ENCODE measurements around the gene DLST.
"Not testable (repeated sequence)": the region's sequence is repeated elsewhere in the genome, so short reads cannot be mapped to it uniquely, and the experiment has no call there.

DLST gene

GRCh38 chr14:74932936-74933335, 51.2 kb downstream of the DLST start:
- H4K91ac ChIP-seq (ENCODE audit: low read depth, low read length); H3K36me3 ChIP-seq (ENCODE audit: control insufficient read depth in 1 of 2, insufficient read depth in 2 of 2, low read length in 2 of 2); H2AK5ac ChIP-seq (ENCODE audit: low read length); H3K4me1 ChIP-seq (ENCODE audit: control insufficient read depth in 1 of 2, insufficient read depth in 2 of 2, low read length in 2 of 2); H3K4ac ChIP-seq (ENCODE audit: low read depth, low read length); H3K79me2 ChIP-seq (ENCODE audit: control insufficient read depth, insufficient read depth, low read length, poor library complexity); H3K23ac ChIP-seq (ENCODE audit: low read length); H3K9me3 ChIP-seq (ENCODE audit: insufficient read depth, low read depth, low read length); H3K14ac ChIP-seq (ENCODE audit: low read length); H2BK5ac ChIP-seq (ENCODE audit: low read depth, low read length, poor library complexity); H3K27me3 ChIP-seq (ENCODE audit: insufficient read depth, low read length); H2BK120ac ChIP-seq (ENCODE audit: insufficient read depth, low read length, poor library complexity); H3K18ac ChIP-seq (ENCODE audit: low read length); H3K9ac ChIP-seq (ENCODE audit: low read length); H2AFZ ChIP-seq (ENCODE audit: insufficient read depth, low read length, poor library complexity); H3K79me1 ChIP-seq (ENCODE audit: low read length); H3K27ac ChIP-seq (ENCODE audit: low read depth, low read length); H3K4me3 ChIP-seq (ENCODE audit: low read depth, low read length); DNase-seq; H2BK12ac ChIP-seq (ENCODE audit: low read length); H4K8ac ChIP-seq (ENCODE audit: low read depth, low read length); H4K12ac ChIP-seq (ENCODE audit: low read depth, low read length); H3K4me2 ChIP-seq (ENCODE audit: low read length): not testable (repeated sequence)
- no CpG with 5 or more reads among the region's 4 CpGs for WGBS (ENCODE audit: extremely low coverage, insufficient coverage, insufficient read length)

DNA sequence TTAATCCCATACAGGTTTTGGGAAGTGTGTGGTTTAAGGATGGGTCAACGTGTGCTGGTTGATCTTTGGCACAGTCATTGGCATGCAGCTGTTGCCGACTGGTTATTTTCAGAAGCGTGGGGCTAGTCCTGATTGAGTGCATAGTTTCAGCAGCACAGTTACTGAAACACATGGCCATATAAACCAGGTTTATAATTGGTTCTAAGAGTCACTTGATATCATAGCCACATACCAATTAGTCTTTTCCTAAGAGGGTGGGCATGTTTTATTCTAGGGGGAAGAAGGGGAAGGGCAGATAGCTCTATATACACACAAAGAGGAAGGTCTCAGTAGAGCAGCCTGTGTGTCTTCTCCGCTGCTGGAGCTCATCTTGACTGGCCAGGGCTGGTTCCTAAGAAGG, 52.3 kb downstream of the DLST start:
- Histone ChIP-seq H3K4me1 (ENCODE audit: control insufficient read depth in 1 of 2, insufficient read depth in 2 of 2, low read length in 2 of 2) (peaks cover 0 to 5% of the 10 kb centered on the region in 2 experiments), H3K27me3 (ENCODE audit: insufficient read depth, low read length) (no peaks in the 10 kb centered on the region), H2BK12ac (ENCODE audit: low read length) (no peak overlapping the region), H3K14ac (ENCODE audit: low read length) (no peak overlapping the region), H3K9ac (ENCODE audit: low read length) (peak overlapping the region; percentile 43), H3K4ac (ENCODE audit: low read depth, low read length) (no peak overlapping the region), H4K12ac (ENCODE audit: low read depth, low read length) (no peak overlapping the region), H3K79me1 (ENCODE audit: low read length) (no peaks in the 10 kb centered on the region), H3K27ac (ENCODE audit: low read depth, low read length) (no peak overlapping the region), H3K36me3 (ENCODE audit: control insufficient read depth in 1 of 2, insufficient read depth in 2 of 2, low read length in 2 of 2) (no peaks in the 10 kb centered on the region), H2AK5ac (ENCODE audit: low read length) (no peak overlapping the region), H4K91ac (ENCODE audit: low read depth, low read length) (no peak overlapping the region), H3K4me2 (ENCODE audit: low read length) (no peak overlapping the region), H2AFZ (ENCODE audit: insufficient read depth, low read length, poor library complexity) (no peak overlapping the region), H2BK5ac (ENCODE audit: low read depth, low read length, poor library complexity) (no peak overlapping the region), H2BK120ac (ENCODE audit: insufficient read depth, low read length, poor library complexity) (no peak overlapping the region), H3K79me2 (ENCODE audit: control insufficient read depth, insufficient read depth, low read length, poor library complexity) (no peaks in the 10 kb centered on the region), H3K4me3 (ENCODE audit: low read depth, low read length) (no peak overlapping the region), H3K9me3 (ENCODE audit: insufficient read depth, low read depth, low read length) (no peaks in the 10 kb centered on the region), H4K8ac (ENCODE audit: low read depth, low read length) (no peak overlapping the region), H3K23ac (ENCODE audit: low read length) (no peak overlapping the region), H3K18ac (ENCODE audit: low read length) (no peak overlapping the region)
- DNase-seq: no peak
- no CpG with 5 or more reads among the region's 4 CpGs for WGBS (ENCODE audit: extremely low coverage, insufficient coverage, insufficient read length)

DNA sequence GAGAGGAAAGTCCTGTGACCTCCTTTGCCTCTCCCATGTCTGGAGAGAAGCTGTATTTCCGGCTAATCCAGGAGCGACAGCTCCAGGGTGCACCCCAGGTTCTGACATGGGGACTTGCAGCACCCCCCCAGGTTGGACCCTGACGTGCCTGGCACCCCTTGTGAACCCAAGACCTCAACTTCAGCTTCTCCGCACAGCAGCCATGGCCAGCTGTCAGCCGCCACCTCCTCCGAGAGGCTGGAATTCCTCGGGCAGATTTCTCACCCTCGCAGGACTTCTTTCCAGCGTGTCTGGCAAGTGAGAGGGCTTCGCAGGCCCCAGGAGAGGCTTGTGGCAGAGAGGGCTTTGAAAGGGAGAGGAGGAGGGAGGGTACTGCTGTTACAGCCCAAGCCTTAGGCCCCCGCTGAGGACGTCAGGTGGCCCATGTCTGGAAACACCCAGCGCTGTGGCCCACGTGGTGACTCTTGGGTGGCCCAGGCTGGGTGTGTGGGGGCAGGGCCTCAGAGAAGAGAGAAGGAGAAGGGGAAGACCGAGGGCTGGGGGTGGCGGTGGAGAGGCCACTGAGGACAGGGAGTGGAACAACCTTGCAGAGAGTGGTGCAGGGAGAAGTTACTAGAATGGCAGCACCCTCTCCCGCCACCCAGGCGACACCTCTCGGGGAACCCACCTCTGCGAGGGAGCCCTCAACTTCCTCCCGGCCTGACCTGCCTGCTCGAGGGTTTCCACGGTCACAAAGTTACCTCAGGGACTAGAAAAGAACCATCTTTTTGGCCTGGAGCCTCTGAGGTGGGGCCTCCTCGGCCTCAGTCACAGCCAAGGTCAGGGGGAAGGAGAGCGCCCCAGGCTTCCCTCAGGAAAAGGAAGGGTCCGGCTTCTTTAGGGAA, 53.0 kb downstream of the DLST start:
- no peak overlapping the region for H3K23ac ChIP-seq (ENCODE audit: low read length)
- H2BK120ac ChIP-seq (ENCODE audit: insufficient read depth, low read length, poor library complexity): no peak overlapping the region
- H3K79me1 ChIP-seq (ENCODE audit: low read length): peaks cover 2% of the 10 kb centered on the region
- no peaks in the 10 kb centered on the region for H3K36me3 ChIP-seq (ENCODE audit: control insufficient read depth in 1 of 2, insufficient read depth in 2 of 2, low read length in 2 of 2)
- peak overlapping the region; percentile 30 for H4K8ac ChIP-seq (ENCODE audit: low read depth, low read length)
- no peak overlapping the region for H2AK5ac ChIP-seq (ENCODE audit: low read length)
- no CpG with 5 or more reads among the region's 26 CpGs for WGBS (ENCODE audit: extremely low coverage, insufficient coverage, insufficient read length)
- H3K27me3 ChIP-seq (ENCODE audit: insufficient read depth, low read length): no peaks in the 10 kb centered on the region
- H3K18ac ChIP-seq (ENCODE audit: low read length): no peak overlapping the region
- H3K4me3 ChIP-seq (ENCODE audit: low read depth, low read length): no peak overlapping the region
- H3K9me3 ChIP-seq (ENCODE audit: insufficient read depth, low read depth, low read length): no peaks in the 10 kb centered on the region
- no peak overlapping the region for H3K9ac ChIP-seq (ENCODE audit: low read length)
- H3K27ac ChIP-seq (ENCODE audit: low read depth, low read length): no peak overlapping the region
- no peak overlapping the region for H2BK5ac ChIP-seq (ENCODE audit: low read depth, low read length, poor library complexity)
- H3K4me1 ChIP-seq (ENCODE audit: control insufficient read depth in 1 of 2, insufficient read depth in 2 of 2, low read length in 2 of 2): peaks cover 2 to 7% of the 10 kb centered on the region in 2 experiments
- no peak overlapping the region for H3K4me2 ChIP-seq (ENCODE audit: low read length)
- no peak overlapping the region for H3K14ac ChIP-seq (ENCODE audit: low read length)
- DNase-seq: no peak
- no peaks in the 10 kb centered on the region for H3K79me2 ChIP-seq (ENCODE audit: control insufficient read depth, insufficient read depth, low read length, poor library complexity)
- no peak overlapping the region for H3K4ac ChIP-seq (ENCODE audit: low read depth, low read length)
- no peak overlapping the region for H4K91ac ChIP-seq (ENCODE audit: low read depth, low read length)
- H4K12ac ChIP-seq (ENCODE audit: low read depth, low read length): no peak overlapping the region
- no peak overlapping the region for H2BK12ac ChIP-seq (ENCODE audit: low read length)
- H2AFZ ChIP-seq (ENCODE audit: insufficient read depth, low read length, poor library complexity): peak overlapping the region; percentile 1

- H3K4me1 ChIP-seq (ENCODE audit: control insufficient read depth in 1 of 2, insufficient read depth in 2 of 2, low read length in 2 of 2): peaks cover 8 to 12% of the 10 kb centered on the region in 2 experiments
Measured at GRCh38 chr14:74935360-74935680, 53.6 kb downstream of the DLST start.

More at GRCh38 chr14:74935360-74935680, 53.6 kb downstream of the DLST start:
- H3K36me3 ChIP-seq (ENCODE audit: control insufficient read depth in 1 of 2, insufficient read depth in 2 of 2, low read length in 2 of 2): no peaks in the 10 kb centered on the region
- no peak overlapping the region for H3K4me2 ChIP-seq (ENCODE audit: low read length)
- H3K23ac ChIP-seq (ENCODE audit: low read length): no peak overlapping the region
- H4K8ac ChIP-seq (ENCODE audit: low read depth, low read length): no peak overlapping the region
- no CpG with 5 or more reads among the region's 9 CpGs for WGBS (ENCODE audit: extremely low coverage, insufficient coverage, insufficient read length)
- H2AFZ ChIP-seq (ENCODE audit: insufficient read depth, low read length, poor library complexity): no peak overlapping the region
- no peak overlapping the region for H3K27ac ChIP-seq (ENCODE audit: low read depth, low read length)
- H3K79me2 ChIP-seq (ENCODE audit: control insufficient read depth, insufficient read depth, low read length, poor library complexity): no peaks in the 10 kb centered on the region
- no peak for DNase-seq
- H3K14ac ChIP-seq (ENCODE audit: low read length): no peak overlapping the region
- H3K9ac ChIP-seq (ENCODE audit: low read length): no peak overlapping the region
- H3K79me1 ChIP-seq (ENCODE audit: low read length): peaks cover 3% of the 10 kb centered on the region
- H3K27me3 ChIP-seq (ENCODE audit: insufficient read depth, low read length): no peaks in the 10 kb centered on the region
- H3K4me3 ChIP-seq (ENCODE audit: low read depth, low read length): no peak overlapping the region
- H2BK12ac ChIP-seq (ENCODE audit: low read length): no peak overlapping the region
- H4K12ac ChIP-seq (ENCODE audit: low read depth, low read length): no peak overlapping the region
- no peak overlapping the region for H3K18ac ChIP-seq (ENCODE audit: low read length)
- H2BK120ac ChIP-seq (ENCODE audit: insufficient read depth, low read length, poor library complexity): no peak overlapping the region
- no peak overlapping the region for H4K91ac ChIP-seq (ENCODE audit: low read depth, low read length)
- H3K4ac ChIP-seq (ENCODE audit: low read depth, low read length): no peak overlapping the region
- H2AK5ac ChIP-seq (ENCODE audit: low read length): no peak overlapping the region
- no peak overlapping the region for H2BK5ac ChIP-seq (ENCODE audit: low read depth, low read length, poor library complexity)
- no peaks in the 10 kb centered on the region for H3K9me3 ChIP-seq (ENCODE audit: insufficient read depth, low read depth, low read length)
